Right ventricle myocardium superior (tissue), 1 donor: ENCODE data around the gene DENR. TPM values are rescaled to one million over a fixed set of nuclear protein-coding genes. Genes with fewer than 3 reads are reported as not detected.
"Not testable (repeated sequence)": the region's sequence is repeated elsewhere in the genome, so short reads cannot be mapped to it uniquely, and the experiment has no call there.

ENCODE experiments used
- ATAC-seq: fragments of 200-7000 bp; cut with Tn5 transposase; one replicate; pipeline ENCODE4 v1.9.1; 2020; ENCODE audit warnings: mild to moderate bottlenecking; ENCODE audit not compliant: poor library complexity
- DNase-seq: peaks from one replicate; pipeline ENCODE4 v3.0.0-alpha.2; 2020
- intact Hi-C: fragments of 100-400 bp; cut with DNase I; formaldehyde crosslinking; loops from one replicate; pipeline ENCODE4 v1.11.2; 2022
- total RNA-seq: library from RNA; stranded (reverse); fragmentation: NEBNext Ultra II Directional; extraction: Animal tissue kit (Norgen Biotek cat#: 25700); gene quantifications from one replicate; pipeline ENCODE4 v1.2.1, GENCODE V29; 2021
- donor health status: DM: no; HTN: yes; CAD: no; lungs with severe emphysema.

The DENR gene
- total RNA-seq, 1 donor from 2014 or later = 24.3 TPM

- DNase-seq (no peak), ATAC-seq (no peak)
- intact Hi-C loops = no loop called here
These were observed 20.5 kb upstream of the DENR start for GRCh38 chr12:122732170-122732569.

DNA sequence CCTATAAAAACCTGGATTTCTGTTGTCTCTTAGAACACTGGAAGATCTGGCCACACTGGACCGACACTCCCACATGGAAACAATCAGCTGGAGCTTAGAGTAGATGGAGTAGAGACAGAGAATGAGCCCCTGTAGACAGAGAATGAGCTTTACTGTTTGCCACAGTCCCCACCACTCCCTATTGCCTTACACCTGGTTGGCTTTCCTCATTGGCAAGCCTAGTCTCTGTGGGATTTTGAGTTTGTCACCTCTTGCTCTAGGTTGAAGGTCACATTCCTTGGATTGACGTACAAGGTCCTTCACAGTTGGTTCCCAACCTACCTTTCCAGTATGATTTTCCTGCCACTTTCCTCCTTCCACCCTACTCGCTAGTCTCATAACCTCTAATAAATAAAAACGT, 20.0 kb upstream of the DENR start:
- intact Hi-C loops = no loop called here
- ATAC-seq = no peak
- no peak for DNase-seq

DNA sequence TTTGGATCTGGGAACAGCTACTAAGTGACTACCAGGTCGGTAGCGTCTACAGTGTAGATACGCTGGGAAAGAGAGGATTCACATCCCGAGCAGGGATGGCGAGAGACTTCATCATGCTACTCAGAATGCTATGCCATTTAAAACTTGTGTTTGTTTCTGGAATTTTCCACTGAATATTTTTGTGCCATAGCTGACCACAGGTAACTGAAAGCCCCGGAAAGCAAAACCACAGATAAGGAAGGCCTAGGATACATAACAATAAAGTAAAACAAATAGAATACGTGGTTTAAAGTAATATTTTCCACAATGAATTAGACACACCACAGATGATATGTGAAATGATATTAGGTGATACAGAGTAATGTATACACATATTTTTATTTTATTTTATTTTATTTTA, 14.1 kb upstream of the DENR start:
- DNase-seq (no peak), ATAC-seq (no peak)
- intact Hi-C loops = no loop called here

- no peak for DNase-seq
- ATAC-seq = no peak
- intact Hi-C loops = no loop called here
These were observed 12.3 kb upstream of the DENR start for GRCh38 chr12:122740351-122740750.

DNA sequence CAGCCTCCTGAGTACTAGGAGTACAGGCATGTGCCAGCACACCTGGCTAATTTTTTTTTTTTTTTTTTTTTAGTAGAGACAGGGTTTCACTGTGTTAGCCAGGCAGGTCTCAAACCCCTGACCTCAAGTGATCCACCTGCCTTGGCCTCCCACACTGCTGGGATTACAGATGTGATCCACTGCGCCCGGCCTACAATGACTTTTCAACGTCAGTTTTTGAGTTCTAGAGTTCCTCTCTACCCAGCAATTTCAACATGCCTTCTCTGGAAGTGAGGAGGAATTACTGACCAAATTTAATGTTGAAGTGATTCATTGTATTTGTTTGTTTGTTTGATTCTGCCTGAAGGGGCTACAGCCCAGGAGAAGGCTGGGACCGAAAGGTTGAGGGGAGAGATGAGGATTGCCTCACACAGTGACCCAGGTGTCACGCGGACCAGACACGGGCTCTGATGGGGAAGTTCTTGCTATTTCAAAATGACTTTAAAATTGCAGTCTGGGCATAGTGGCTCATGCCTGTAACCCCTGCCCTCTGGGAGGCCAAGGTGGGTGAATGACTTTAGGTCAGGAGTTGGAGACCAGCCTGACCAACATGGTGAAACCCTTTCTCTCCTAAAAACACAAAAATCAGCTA, 8.6 kb upstream of the DENR start:
- peak; percentile 20 for ATAC-seq
- no peak for DNase-seq
- intact Hi-C loops = no loop called here

GRCh38 chr12:122747224-122748135, 5.1 kb upstream of the DENR start:
- intact Hi-C loops = no loop called here
- ATAC-seq = no peak
- DNase-seq = no peak

GRCh38 chr12:122749569-122750332, 2.9 kb upstream of the DENR start:
- no peak for DNase-seq
- ATAC-seq = no peak
- intact Hi-C loops = loop anchor here (5.0 kb wide), 1 partner anchor 112 kb away; no protein-coding TSS in a partner anchor

GRCh38 chr12:122750781-122751515, 1.7 kb upstream of the DENR start:
- ATAC-seq, DNase-seq: not testable (repeated sequence)
- intact Hi-C loops = loop anchor here (5.0 kb wide), 1 partner anchor 114 kb away; no protein-coding TSS in a partner anchor

- intact Hi-C loops = loop anchor here (5.0 kb wide), 1 partner anchor 116 kb away; no protein-coding TSS in a partner anchor
- no peak for DNase-seq
- no peak for ATAC-seq
These were observed 661 bp downstream of the DENR start for GRCh38 chr12:122753319-122753650.

DNA sequence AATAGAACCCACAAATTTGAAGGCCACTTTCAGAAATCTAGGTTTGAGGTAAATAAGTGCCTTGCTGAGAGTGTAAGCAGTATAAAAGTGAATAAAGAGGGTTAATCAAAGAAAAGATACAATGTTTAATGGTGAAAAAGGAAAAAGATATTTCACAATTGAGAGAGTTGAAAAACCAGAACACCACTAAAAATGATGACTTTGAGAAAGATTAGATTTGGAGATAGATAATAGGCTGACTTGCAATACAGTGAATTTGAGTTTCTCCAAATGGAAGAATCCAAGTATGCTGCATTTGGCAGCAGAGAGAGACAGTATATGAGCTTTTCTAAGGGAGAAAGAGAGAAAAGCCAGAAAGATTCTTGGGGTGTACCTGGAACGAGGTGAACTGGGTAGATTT, 2.2 kb downstream of the DENR start:
- intact Hi-C loops = loop anchor here (5.0 kb wide), 1 partner anchor 117 kb away; no protein-coding TSS in a partner anchor
- DNase-seq (no peak), ATAC-seq (no peak)

DNA sequence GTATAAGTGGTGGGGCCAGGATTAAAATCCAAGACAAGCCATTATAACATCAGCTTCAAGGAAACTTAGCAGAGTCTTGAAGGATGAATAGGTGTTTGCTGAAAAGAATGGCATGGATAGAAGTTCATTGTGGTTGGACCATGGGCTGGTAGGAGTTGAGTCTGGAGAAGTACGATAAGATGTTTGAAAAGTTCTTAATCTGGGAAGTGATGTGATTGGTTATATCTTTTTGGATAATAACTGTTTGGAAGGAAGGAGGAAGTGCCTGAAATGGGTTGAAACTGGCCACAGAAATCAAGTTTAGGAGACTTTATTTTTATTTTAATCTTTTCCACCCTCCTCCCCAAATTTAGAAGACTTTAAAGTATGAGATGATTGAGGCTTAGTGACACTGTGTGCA, 4.9 kb downstream of the DENR start:
- intact Hi-C loops = no loop called here
- ATAC-seq = no peak

DNA sequence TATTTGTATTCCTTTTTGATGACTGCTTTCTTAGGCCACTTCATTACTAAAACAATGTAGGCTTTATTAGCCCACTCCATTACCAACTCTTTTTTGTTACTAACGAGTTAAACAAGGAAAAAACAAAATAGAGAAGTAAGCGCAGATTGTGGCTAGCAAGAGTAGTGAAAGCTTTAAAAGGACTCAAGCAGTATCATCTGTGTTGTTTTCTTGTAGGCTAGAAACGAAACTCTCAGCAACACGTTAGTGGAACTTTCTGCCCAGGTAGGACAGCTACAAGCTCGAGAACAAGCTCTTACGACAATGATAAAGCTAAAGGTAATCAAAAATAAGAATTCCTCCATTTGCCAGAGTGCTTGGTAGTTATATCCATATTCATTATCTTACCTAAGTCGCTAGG, 32.9 kb downstream of the DENR start:
- intact Hi-C loops = no loop called here
- DNase-seq (no peak), ATAC-seq (no peak)

More for the DNA sequence above, 4.9 kb downstream of the DENR start:
- DNase-seq = no peak

GRCh38 chr12:122788387-122788786, 35.8 kb downstream of the DENR start:
- DNase-seq (no peak), ATAC-seq (no peak)
- intact Hi-C loops = no loop called here

GRCh38 chr12:122789637-122790036, 37.0 kb downstream of the DENR start:
- ATAC-seq (no peak), DNase-seq (no peak)
- intact Hi-C loops = no loop called here

GRCh38 chr12:122790393-122791075, 37.9 kb downstream of the DENR start:
- intact Hi-C loops = no loop called here
- ATAC-seq (no peak), DNase-seq (no peak)

- ATAC-seq (peak; percentile 73), DNase-seq (no peak)
- intact Hi-C loops = loop anchor here (2.0 kb wide), 1 partner anchor 159 kb away; no protein-coding TSS in a partner anchor
These were observed 41.1 kb downstream of the DENR start for GRCh38 chr12:122793685-122794106.

- no peak for DNase-seq
- intact Hi-C loops = loop anchor here (2.0 kb wide), 1 partner anchor 157 kb away; no protein-coding TSS in a partner anchor
- no peak for ATAC-seq
These were observed 43.2 kb downstream of the DENR start for GRCh38 chr12:122795807-122796206.

DNA sequence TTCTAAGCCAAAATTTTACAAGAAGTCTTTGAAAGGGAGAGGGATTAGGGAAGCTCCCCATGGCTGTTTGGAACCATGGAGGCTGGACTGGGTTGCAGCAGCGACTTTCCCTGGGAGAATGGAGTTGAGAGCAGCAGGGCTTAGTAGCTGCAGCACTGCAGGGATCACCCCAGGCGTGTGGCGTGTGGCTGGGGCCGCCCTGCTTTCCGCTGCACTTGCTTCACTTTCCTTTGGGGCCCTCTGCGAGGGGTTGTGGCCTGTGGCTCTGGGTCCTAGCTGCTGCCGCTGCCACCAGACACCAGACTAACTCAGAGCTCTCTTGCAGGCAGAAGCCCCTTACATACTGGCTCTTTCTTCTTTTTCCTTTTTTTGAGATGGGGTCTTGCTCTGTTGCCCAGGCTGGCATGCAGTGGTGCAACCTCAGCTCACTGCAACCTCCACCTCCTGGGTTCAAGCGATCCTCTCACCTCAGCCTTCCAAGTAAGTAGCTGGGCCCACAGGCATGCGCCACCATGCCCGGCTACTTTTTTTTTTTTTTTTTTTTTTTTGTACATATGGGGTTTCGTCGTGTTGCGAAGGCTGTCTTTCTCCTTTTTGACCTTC, 47.1 kb downstream of the DENR start:
- ATAC-seq (no peak), DNase-seq (no peak)
- intact Hi-C loops = no loop called here
